ENCODE data around the gene ZNF543.

ZNF543 gene

DNA sequence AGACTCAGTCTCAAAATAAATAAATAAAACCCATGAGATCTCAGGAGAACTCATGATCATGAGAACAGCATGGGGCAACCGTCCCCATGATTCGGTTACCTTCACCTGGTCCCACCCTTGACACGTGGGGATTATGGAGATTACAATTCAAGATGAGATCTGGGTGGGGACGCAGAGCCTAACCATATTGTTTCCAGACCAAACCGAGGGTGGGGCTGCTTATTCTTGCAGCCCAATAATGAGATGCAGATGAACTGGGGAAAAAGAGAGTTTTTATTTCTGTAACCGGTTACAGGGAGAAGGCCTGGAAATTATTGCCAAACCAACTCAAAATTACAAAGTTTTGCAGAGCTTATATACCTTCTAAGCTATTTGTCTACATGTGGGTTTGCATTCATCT is 55.9 kb downstream of the ZNF543 start:
- Histone ChIP-seq H3K27me3 (ENCODE audit: insufficient read depth, low read depth, severe bottlenecking) (no peaks in the 10 kb centered on the region), H3K4me3 (ENCODE audit: low read depth, low read length) (no peak overlapping the region), H3K9me3 (ENCODE audit: severe bottlenecking) (no peaks in the 10 kb centered on the region), H3K27ac (no peak overlapping the region), H3K36me3 (peaks cover 20% of the 10 kb centered on the region)
- TF ChIP-seq, protein P1, sequence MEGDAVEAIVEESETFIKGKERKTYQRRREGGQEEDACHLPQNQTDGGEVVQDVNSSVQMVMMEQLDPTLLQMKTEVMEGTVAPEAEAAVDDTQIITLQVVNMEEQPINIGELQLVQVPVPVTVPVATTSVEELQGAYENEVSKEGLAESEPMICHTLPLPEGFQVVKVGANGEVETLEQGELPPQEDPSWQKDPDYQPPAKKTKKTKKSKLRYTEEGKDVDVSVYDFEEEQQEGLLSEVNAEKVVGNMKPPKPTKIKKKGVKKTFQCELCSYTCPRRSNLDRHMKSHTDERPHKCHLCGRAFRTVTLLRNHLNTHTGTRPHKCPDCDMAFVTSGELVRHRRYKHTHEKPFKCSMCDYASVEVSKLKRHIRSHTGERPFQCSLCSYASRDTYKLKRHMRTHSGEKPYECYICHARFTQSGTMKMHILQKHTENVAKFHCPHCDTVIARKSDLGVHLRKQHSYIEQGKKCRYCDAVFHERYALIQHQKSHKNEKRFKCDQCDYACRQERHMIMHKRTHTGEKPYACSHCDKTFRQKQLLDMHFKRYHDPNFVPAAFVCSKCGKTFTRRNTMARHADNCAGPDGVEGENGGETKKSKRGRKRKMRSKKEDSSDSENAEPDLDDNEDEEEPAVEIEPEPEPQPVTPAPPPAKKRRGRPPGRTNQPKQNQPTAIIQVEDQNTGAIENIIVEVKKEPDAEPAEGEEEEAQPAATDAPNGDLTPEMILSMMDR (IDR thresholded peaks at IDR 0.05; ENCODE audit: low read depth, low read length), result no peak
- DNase-seq, result no peak

DNA sequence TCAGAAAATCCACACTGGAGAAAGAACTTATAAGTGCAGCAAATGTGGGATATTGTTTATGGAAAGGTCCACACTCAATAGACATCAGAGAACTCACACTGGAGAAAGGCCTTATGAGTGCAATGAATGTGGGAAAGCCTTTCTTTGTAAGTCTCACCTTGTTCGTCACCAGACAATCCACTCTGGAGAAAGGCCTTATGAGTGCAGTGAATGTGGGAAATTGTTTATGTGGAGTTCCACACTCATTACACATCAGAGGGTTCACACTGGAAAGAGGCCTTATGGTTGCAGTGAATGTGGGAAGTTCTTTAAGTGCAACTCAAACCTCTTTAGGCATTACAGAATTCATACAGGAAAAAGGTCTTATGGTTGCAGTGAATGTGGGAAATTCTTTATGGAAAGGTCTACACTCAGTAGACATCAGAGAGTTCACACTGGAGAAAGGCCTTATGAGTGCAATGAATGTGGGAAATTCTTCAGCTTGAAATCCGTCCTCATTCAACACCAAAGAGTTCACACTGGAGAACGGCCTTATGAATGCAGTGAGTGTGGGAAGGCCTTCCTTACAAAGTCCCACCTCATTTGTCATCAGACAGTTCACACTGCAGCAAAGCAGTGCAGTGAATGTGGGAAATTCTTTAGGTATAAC is 57.4 kb downstream of the ZNF543 start:
- no peaks in the 10 kb centered on the region for H3K27me3 ChIP-seq (ENCODE audit: insufficient read depth, low read depth, severe bottlenecking)
- TF ChIP-seq, protein P1 (IDR thresholded peaks at IDR 0.05; ENCODE audit: low read depth, low read length), result no peak
- H3K9me3 ChIP-seq (ENCODE audit: severe bottlenecking), result no peaks in the 10 kb centered on the region
- no peak for DNase-seq
- no peak overlapping the region for H3K4me3 ChIP-seq (ENCODE audit: low read depth, low read length)
- peaks cover 19% of the 10 kb centered on the region for H3K36me3 ChIP-seq
- no peak overlapping the region for H3K27ac ChIP-seq

Data from WERI-Rb-1 (cell line).